HepG2 (cell line): ENCODE results near the gene HIRA. TPM values are rescaled to one million over a fixed set of nuclear protein-coding genes. Genes with fewer than 3 reads are reported as not detected.
A peak's percentile ranks its signal among the peaks of the same experiment; 100 is the strongest.

Experiments
- BCL3 ChIP-seq: sonication (generic); formaldehyde crosslinking; IDR thresholded peaks from 2 replicates; pipeline ENCODE4 v1.5.1; 2020; ENCODE audit warnings: mild to moderate bottlenecking, missing genetic modification reagents, moderate library complexity
- DPF2 ChIP-seq: sonication (generic); formaldehyde crosslinking; IDR thresholded peaks from 2 replicates; pipeline ENCODE4 v1.4.0; 2020; ENCODE audit warnings: mild to moderate bottlenecking, low read depth, missing genetic modification reagents, borderline replicate concordance
- FOXK1 ChIP-seq: sonication (generic); formaldehyde crosslinking; IDR thresholded peaks from 2 replicates; pipeline ENCODE4 v1.4.0; 2020; ENCODE audit warnings: low read depth, missing genetic modification reagents, borderline replicate concordance
- GTF2F1 ChIP-seq: fragments of 150-350 bp; IDR thresholded peaks from 2 replicates; pipeline ENCODE4 v1.6.1; 2014; ENCODE audit warnings: low read length
- HNRNPLL ChIP-seq: fragments of 200-400 bp; formaldehyde crosslinking; IDR thresholded peaks from 2 replicates; pipeline ENCODE4 v1.6.1; 2017; ENCODE audit warnings: mild to moderate bottlenecking, low read depth, low read length; ENCODE audit not compliant: poor library complexity, severe bottlenecking
- MAZ ChIP-seq, 2 experiments: sonication (generic) in 1 of 2; formaldehyde crosslinking in 1 of 2; IDR thresholded peaks; 2 replicates each; pipeline versions ENCODE4 v1.5.0 to v1.6.1; 2012 to 2020; ENCODE audit warnings: low read depth in 2 of 2, mild to moderate bottlenecking in 2 of 2, borderline replicate concordance in 1 of 2, improper control_type of control experiment in 1 of 2, low read length in 1 of 2, missing genetic modification reagents in 1 of 2, moderate library complexity in 1 of 2
- MED1 ChIP-seq: sonication (generic); formaldehyde crosslinking; IDR thresholded peaks from 2 replicates; pipeline ENCODE4 v1.4.0; 2020; ENCODE audit warnings: missing genetic modification reagents
- NR2F2 ChIP-seq: IDR thresholded peaks from 2 replicates; pipeline ENCODE4 v1.6.1; 2012; ENCODE audit warnings: low read depth, inconsistent platforms, borderline replicate concordance
- RARA ChIP-seq: IDR thresholded peaks from 2 replicates; pipeline ENCODE4 v1.6.1; 2016; ENCODE audit warnings: missing genetic modification reagents, missing compliant biosample characterization
- REXO4 ChIP-seq: sonication (generic); formaldehyde crosslinking; IDR thresholded peaks from 2 replicates; pipeline ENCODE4 v1.8.0; 2022; ENCODE audit warnings: missing genetic modification reagents, mild to moderate bottlenecking, borderline replicate concordance
- RFX5 ChIP-seq: IDR thresholded peaks from 2 replicates; pipeline ENCODE4 v1.6.1; 2011; ENCODE audit warnings: low read depth, low read length, improper control_type of control experiment
- SMAD9 ChIP-seq: sonication (generic); formaldehyde crosslinking; IDR thresholded peaks from 2 replicates; pipeline ENCODE4 v1.5.1; 2020; ENCODE audit warnings: mild to moderate bottlenecking, missing genetic modification reagents
- SMYD3 ChIP-seq: sonication (generic); formaldehyde crosslinking; IDR thresholded peaks from 2 replicates; pipeline ENCODE4 v1.8.1; 2023; ENCODE audit warnings: mild to moderate bottlenecking, missing genetic modification reagents
- SPEN ChIP-seq: sonication (generic); formaldehyde crosslinking; IDR thresholded peaks from 2 replicates; pipeline ENCODE4 v1.5.1; 2020; ENCODE audit warnings: low read depth, mild to moderate bottlenecking, missing genetic modification reagents
- SRSF1 ChIP-seq: fragments of 200-400 bp; formaldehyde crosslinking; optimal IDR thresholded peaks from 2 replicates; pipeline ENCODE3; 2017; ENCODE audit warnings: mild to moderate bottlenecking, low read depth, low read length, moderate library complexity
- ZBTB43 ChIP-seq: sonication (generic); formaldehyde crosslinking; conservative IDR thresholded peaks from 2 replicates; pipeline ENCODE4 v1.4.0; 2020; ENCODE audit warnings: missing genetic modification reagents
- ZC3H4 ChIP-seq: sonication (generic); formaldehyde crosslinking; IDR thresholded peaks from 2 replicates; pipeline ENCODE4 v1.4.0; 2020; ENCODE audit warnings: missing genetic modification reagents, borderline replicate concordance
- ZNF20 ChIP-seq: sonication (generic); formaldehyde crosslinking; IDR thresholded peaks from 2 replicates; pipeline ENCODE4 v1.4.0; 2020; ENCODE audit warnings: mild to moderate bottlenecking, moderate library complexity, missing genetic modification reagents
- ZNF335 ChIP-seq: sonication (generic); formaldehyde crosslinking; IDR thresholded peaks from 2 replicates; pipeline ENCODE4 v1.4.0; 2020; ENCODE audit warnings: missing genetic modification reagents
- ZNF558 ChIP-seq: sonication (generic); formaldehyde crosslinking; IDR thresholded peaks from 2 replicates; pipeline ENCODE4 v1.9.0; 2022; ENCODE audit warnings: mild to moderate bottlenecking, missing genetic modification reagents, borderline replicate concordance
- ZNF576 ChIP-seq: sonication (generic); formaldehyde crosslinking; IDR thresholded peaks from 2 replicates; pipeline ENCODE4 v1.4.0; 2020; ENCODE audit warnings: mild to moderate bottlenecking, missing genetic modification reagents
- ZNF7 ChIP-seq: IDR thresholded peaks from 2 replicates; pipeline ENCODE4 v1.6.1; 2016; ENCODE audit warnings: missing biosample characterization, missing genetic modification reagents
- ZNF704 ChIP-seq: sonication (generic); formaldehyde crosslinking; IDR thresholded peaks from 2 replicates; pipeline ENCODE4 v1.8.1; 2023; ENCODE audit warnings: mild to moderate bottlenecking, inconsistent platforms, moderate library complexity, missing genetic modification reagents, borderline replicate concordance
- ZNF891 ChIP-seq: sonication (generic); formaldehyde crosslinking; IDR thresholded peaks from 2 replicates; pipeline ENCODE4 v1.5.0; 2020; ENCODE audit warnings: mild to moderate bottlenecking, missing genetic modification reagents
- ZSCAN29 ChIP-seq: sonication (generic); formaldehyde crosslinking; conservative IDR thresholded peaks from 2 replicates; pipeline ENCODE4 v1.4.0; 2020; ENCODE audit warnings: mild to moderate bottlenecking, missing genetic modification reagents
- polyA plus RNA-seq, 8 experiments: library from polyadenylated mRNA; depleted of rRNA in 3 of 8; stranded (reverse) in 7 of 8; unstranded in 1 of 8; fragments of >200 nt; fragmentation: Illumina TruSeq in 4 of 8; extraction: Trizol in 4 of 8; gene quantifications; 2 replicates each; pipeline versions ENCODE4 v1.2.1 to v1.2.3, GENCODE V29; 2011 to 2016; ENCODE audit warnings: low read depth in 4 of 8, missing spikeins in 1 of 8, mixed read lengths in 1 of 8; ENCODE audit not compliant: insufficient read depth in 1 of 8
- total RNA-seq, 5 experiments: library from RNA; depleted of rRNA; stranded (reverse); fragments of >200 nt; fragmentation: Illumina TruSeq; extraction: Trizol; gene quantifications; 2 replicates each; pipeline ENCODE4 v1.2.3, GENCODE V29; 2016; ENCODE audit warnings: low read depth in 1 of 5

HIRA gene
- total and polyA plus RNA-seq, 2 of the 13 experiments (the other 11 are each of a cell fraction or from before 2014, with no cell fraction given) = 21.5 to 29.2 TPM

- TF ChIP-seq RARA (CRISPR knock-in tag) (no peak), ZNF576 (CRISPR knock-in tag) (no peak), FOXK1 (no peak), DPF2 (CRISPR knock-in tag) (no peak), SPEN (peak; percentile 15), RFX5 (0 out of 2 replicates have a peak, but pooled peaks have one; percentile 53), BCL3 (CRISPR knock-in tag) (peak; percentile 58; the same call in 1 of the 2 replicates), ZC3H4 (CRISPR knock-in tag) (no peak), ZNF335 (CRISPR knock-in tag) (no peak), ZNF891 (peak; percentile 16; the same call in 1 of the 2 replicates), MED1 (CRISPR knock-in tag) (peak; percentile 38), ZSCAN29 (CRISPR knock-in tag) (no peak), ZNF704 (CRISPR knock-in tag) (no peak), GTF2F1 (no peak), SMAD9 (CRISPR knock-in tag) (no peak), ZNF7 (CRISPR knock-in tag) (no peak), SRSF1 (peak; percentile 25), NR2F2 (no peak), MAZ (IDR thresholded peaks at IDR 0.05; ENCODE audit: borderline replicate concordance, low read depth, low read length) (no peak), MAZ (CRISPR knock-in tag; IDR thresholded peaks at IDR 0.05; ENCODE audit: low read depth) (peak; percentile 60; the same call in 1 of the 2 replicates), SMYD3 (CRISPR knock-in tag) (no peak), HNRNPLL (peak; percentile 85), ZBTB43 (CRISPR knock-in tag) (no peak; the same call in 1 of the 2 replicates), ZNF558 (CRISPR knock-in tag) (peak; percentile 50; the same call in 1 of the 2 replicates), ZNF20 (CRISPR knock-in tag) (no peak), REXO4 (peak; percentile 29; the same call in 1 of the 2 replicates)
Measured at GRCh38 chr22:19447330-19448075, 16.0 kb upstream of the HIRA start, which contains the start of gene C22orf39 (continued).
